ENCODE data around the gene GRAMD1C. TPM values are rescaled to one million over a fixed set of nuclear protein-coding genes. Genes with fewer than 3 reads are reported as not detected.

GRAMD1C gene
- polyA plus RNA-seq, 4 donors = 17.2 to 34.7 (median 22.0) TPM

DNA sequence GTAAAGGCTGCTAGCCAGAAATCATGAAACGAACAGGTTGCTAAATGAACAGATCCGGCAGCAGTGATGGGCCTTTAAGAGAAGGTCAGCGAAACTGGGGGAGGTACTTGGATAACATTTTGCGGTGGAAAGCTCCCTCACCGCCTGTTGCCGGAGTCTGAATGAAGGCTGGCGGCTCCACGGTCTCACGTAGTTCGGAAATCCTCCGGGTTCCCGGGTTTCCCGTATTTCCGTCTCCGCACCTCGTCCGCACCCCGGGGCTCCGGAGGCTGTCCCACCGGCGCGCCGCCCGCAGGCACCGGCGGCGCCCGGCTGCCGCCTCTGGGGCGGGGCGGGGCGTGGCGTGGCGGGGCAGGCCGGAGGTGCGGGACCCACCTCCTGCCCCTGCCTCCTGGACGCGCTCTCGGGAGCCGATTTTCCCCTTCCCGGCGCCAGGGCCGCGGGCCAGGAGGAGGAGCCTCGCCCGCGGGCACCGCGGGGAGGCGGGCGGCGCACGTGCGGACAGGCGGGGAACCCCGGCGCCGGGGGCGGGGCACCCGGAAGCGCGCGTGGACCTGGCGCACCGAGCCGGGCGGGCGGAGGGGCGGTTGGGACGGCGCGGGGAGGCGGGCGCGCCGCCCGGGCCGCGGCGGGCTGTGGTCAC is 108.9 kb downstream of the GRAMD1C start, which contains the start of gene ZDHHC23:
Gene ZDHHC23 (plus strand): TSS at position 642 of the 643 bp plus-strand sequence. CDS start 790 bp downstream, outside the sequence.
- peak in 3 of 4 donors; percentile 18 to 26 (median 22) for DNase-seq (ENCODE audit: low read depth in 4 of 4, low spot score in 3 of 4)

DNA sequence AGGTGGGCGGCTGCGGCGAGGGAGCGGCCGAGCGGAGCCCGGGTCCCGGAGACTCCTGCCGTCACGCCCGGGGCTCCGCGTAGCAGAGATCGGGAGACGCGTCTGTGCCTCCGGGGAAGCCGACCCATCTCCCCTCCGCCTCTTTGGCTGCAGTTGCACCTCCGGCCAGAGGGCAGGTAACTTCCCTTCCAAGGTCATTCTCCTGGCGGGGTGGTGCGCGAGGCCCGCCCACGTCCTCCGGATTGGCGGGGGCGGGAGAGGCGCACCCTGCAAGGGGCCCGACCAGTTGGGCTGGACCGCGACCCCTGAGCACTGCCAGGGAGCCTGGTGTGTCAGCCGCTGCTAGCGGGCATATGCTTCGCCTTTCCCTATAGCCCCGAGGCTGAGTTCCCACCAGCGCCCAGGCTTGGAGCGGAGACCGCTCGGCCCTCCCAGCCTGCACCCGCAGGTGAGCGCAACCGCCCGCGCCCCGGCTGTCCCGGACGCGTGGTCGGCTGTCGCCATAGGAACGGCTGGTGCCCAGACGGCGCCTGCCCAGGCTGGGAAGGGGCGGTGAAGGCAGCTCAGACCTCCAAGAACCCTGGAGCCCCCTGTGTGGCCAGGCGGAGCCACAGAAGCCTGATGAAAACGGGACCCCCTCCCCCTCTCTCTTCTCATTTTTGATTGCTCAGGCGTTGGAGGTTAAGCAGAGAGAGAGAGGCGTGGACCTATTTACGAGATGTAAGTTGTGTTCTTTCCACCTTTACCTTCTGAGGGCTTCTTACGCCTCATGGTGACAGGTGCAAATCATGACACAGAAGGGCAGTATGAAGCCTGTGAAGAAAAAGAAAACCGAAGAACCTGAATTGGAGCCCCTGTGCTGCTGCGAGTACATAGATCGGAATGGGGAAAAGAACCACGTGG is 109.7 kb downstream of the GRAMD1C start:
- DNase-seq (ENCODE audit: low read depth in 4 of 4, low spot score in 3 of 4) = peak in 3 of 4 donors; percentile 20 to 34 (median 26)

DNA sequence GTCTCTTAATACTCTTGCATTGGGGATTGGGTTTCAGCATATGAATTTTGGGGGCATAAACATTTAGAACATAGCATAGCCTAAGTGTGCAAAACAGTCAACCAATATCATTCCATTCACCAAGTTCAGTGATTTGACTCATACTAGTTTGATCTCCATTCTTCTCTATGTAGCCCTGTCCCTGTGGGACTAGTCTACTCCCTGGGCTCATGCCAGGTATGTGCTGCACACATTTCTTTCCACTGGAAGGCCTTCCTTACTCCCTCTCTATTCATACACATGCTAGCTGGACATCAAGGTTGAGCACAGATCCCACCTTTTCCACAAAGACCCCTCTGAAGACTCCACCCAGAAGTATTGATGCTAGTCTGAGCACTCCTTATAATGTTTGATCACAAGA is 114.3 kb downstream of the GRAMD1C start:
- DNase-seq (ENCODE audit: low read depth in 4 of 4, low spot score in 3 of 4) = no peak

DNA sequence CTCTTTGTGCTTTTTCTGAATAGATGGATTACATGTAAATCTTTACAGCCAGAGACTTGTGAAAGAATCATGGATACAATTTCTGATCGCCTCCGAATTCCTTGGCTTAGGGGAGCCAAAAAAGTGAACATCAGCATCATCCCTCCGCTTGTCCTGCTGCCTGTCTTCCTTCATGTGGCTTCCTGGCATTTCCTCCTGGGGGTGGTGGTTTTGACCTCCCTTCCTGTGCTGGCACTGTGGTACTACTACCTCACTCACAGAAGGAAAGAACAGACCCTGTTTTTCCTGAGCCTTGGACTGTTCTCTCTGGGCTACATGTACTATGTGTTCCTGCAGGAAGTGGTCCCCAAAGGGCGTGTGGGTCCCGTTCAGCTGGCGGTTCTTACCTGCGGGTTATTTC is 115.1 kb downstream of the GRAMD1C start:
- DNase-seq (ENCODE audit: low read depth in 4 of 4, low spot score in 3 of 4) = no peak

DNA sequence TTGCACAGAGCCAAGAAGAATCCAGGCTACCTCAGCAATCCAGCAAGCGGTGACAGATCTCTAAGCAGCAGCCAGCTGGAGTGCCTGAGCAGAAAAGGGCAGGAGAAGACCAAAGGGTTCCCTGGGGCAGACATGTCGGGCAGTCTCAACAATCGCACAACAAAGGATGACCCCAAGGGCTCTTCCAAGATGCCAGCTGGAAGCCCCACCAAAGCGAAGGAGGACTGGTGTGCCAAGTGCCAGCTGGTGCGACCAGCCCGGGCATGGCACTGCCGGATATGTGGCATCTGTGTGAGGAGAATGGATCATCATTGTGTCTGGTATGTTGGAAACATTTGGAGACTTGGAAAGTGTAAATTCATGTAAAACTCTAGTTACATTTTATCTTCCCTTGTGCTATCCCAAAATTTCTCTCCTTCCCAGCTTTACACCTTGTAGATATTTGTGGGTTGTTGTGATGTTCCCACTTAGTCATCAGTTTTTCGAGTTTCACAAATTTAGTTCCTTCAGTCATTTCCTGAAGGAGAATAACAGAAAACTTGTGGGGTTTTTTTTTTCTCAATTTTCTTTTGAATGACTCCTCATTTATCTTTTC is 115.6 kb downstream of the GRAMD1C start:
- no peak for DNase-seq (ENCODE audit: low read depth in 4 of 4, low spot score in 3 of 4)

DNA sequence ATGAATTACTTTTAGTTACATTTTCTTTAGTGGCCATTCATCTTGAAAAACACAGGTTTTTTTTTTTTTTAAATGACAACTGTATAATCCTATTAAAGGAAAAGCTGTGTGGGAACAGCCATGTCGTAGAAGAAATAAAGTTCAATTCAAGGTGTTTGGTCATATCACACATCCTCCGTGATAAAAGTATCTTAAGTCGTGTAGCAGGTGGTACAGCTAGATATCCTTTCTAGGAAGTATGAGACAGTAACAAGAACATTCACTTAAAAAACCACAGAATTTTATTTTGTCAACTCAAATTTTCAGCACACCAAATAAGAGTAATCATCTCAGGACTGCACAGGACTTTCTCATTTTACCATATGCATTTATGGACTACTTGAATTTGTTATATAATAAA is 125.3 kb downstream of the GRAMD1C start:
- DNase-seq (ENCODE audit: low read depth in 4 of 4, low spot score in 3 of 4) = no peak

DNA sequence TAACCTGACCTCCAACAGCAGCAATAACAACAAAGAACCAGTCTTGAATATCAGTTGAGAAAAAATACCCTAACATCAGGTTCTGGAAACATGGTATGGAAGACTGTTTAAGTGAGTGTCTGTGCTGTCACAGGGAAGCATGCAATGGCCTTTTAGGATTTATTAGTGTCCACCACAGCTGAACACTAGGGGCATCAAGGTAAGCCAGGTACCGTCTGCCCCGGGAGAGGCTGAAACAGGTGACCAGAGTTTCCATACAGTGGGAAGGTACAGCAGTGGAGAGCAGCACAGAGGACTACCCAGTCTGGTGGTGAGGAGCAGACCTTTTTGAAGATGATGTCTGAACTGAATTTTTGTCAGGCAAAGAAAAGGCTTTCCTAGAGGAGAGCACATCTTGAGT is 127.6 kb downstream of the GRAMD1C start:
- no peak for DNase-seq (ENCODE audit: low read depth in 4 of 4, low spot score in 3 of 4)

DNA sequence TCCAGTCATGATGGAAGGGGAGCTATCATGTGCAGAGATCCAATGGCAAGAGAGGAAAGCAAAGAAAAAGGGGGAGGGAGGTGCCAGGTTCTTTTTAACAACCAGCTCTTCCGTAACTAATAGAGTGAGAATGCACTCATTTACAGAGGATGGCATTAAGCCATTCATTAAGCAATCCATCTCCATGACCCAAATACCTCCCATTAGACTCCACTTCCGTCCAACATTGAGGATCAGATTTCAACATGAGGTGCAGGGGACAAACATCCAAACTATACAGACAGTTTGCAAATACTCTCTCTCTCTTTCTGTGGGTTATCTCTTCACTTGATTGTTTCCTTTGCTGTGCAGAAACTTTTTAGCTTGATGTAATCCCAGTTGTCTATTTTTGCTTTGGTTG is 130.4 kb downstream of the GRAMD1C start:
- no peak for DNase-seq (ENCODE audit: low read depth in 4 of 4, low spot score in 3 of 4)

DNA sequence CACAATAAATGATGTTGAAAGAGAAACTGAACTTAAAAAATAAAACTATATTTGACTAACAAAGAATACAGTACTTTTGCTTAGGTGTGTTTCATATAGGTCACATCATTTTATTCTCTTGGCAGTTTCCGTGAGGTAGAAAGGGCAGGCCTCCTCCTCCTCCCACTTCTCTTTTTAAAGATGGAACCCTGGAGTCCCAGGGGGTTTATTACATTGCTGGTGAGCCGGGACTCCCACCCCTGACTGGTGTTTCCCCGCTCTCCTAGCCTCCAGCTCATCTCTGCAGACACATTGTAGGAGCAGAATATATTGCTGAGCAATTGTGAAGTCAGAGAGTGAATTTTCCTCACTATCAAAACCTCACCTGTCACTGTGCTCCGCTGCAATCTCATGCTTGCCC is 139.2 kb downstream of the GRAMD1C start:
- DNase-seq (ENCODE audit: low read depth in 4 of 4, low spot score in 3 of 4) = no peak

DNA sequence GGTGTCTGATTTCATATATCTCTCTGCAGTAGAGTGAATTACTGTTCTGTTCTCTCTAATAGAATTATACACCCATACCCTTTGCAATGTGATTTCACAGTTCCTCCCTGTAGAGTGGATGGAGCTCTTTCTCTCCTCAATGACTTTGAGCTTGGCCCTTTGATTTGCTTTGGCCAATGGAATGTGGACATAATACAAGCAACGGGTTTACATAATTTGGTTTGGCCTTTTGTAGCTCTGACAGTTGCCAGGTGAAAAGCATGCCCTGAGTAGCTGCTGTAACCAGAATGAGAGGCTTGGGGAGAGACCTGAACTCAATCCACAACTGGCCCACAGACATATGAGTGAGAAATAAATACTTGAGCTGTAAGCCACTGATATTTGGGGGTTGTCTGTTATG is 141.3 kb downstream of the GRAMD1C start:
- DNase-seq (ENCODE audit: low read depth in 4 of 4, low spot score in 3 of 4) = no peak

DNA sequence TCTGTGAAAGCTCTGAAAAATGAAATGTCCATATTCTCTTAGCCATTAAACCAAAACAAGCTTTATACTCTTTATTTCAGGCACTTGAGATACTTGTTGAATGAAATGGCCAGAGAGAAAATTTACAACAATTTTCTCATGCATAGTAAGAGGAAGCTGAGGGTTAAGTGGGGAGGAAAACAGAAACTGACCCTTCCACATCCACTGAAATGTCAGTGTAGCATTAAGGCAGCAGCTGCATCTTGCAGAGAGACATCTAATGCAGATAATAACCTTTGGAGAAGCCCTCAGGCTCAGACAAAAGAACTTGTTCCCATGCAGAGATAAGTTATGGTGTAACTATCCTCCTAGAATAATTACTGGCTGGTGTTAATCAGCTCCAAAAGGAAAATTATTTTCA is 143.2 kb downstream of the GRAMD1C start:
- no peak for DNase-seq (ENCODE audit: low read depth in 4 of 4, low spot score in 3 of 4)

DNA sequence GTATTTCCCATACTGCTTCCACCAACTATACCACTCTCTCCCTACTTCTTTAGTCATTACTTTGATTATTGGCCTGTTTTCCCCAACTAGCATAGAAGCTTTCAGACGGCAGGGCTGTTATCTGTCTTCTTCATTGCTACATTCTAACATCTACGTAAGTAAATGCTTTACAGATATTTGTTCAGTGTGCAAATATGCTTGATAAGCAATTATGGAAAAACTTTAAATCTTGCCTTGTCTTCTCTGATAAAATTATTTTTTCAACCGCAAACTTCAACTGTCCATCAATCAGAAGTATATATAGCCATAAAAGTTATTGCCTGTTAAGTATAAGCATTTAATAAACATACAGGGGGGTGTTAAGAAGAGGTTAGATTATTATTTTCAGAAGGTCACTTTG is 145.0 kb downstream of the GRAMD1C start:
- no peak for DNase-seq (ENCODE audit: low read depth in 4 of 4, low spot score in 3 of 4)

DNA sequence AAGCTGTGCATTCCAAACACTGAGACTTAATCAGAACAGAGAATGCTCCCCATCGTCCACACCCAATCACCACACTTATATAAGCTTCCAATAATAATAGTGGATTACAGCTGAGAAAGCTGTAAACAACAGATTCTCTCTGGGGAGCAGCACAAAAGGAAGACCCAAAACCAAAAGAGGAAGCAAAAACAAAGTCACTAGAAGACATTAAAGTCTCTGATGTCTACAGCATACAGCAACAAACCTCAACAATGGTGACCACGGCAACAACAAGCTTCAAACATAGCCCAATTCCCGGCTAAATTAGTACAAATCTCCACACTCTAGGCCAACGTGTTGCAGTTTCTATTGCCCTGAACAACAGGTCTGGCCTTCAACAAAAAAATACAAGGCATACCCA is 147.0 kb downstream of the GRAMD1C start:
- no peak for DNase-seq (ENCODE audit: low read depth in 4 of 4, low spot score in 3 of 4)

Other genes with a start within 250 kb of the GRAMD1C start
- 10 to 100 TPM; 16.7 to 20.8 (median 19.4) TPM for gene USF3, start 142.1 kb upstream of the GRAMD1C start, polyA plus RNA-seq (ENCODE audit: insufficient read length in 4 of 4)
- gene NAA50, start 92.5 kb upstream of the GRAMD1C start, polyA plus RNA-seq (ENCODE audit: insufficient read length in 4 of 4) = 100 to 1,000 TPM; 135 to 153 (median 147) TPM
- gene ATP6V1A, start 91.8 kb upstream of the GRAMD1C start, polyA plus RNA-seq (ENCODE audit: insufficient read length in 4 of 4) = 100 to 1,000 TPM in 2 of 4 donors, 10 to 100 TPM in 2; 76.4 to 103 (median 96.0) TPM
- 10 to 100 TPM in 3 of 4 donors, 1 to 10 TPM in 1; 9.3 to 12.7 (median 11.1) TPM for gene ZDHHC23, start 109.2 kb downstream of the GRAMD1C start, polyA plus RNA-seq (ENCODE audit: insufficient read length in 4 of 4)
- gene CCDC191, start 217.7 kb downstream of the GRAMD1C start, polyA plus RNA-seq (ENCODE audit: insufficient read length in 4 of 4) = 10 to 100 TPM; 14.2 to 19.1 (median 16.1) TPM
- gene QTRT2, start 217.9 kb downstream of the GRAMD1C start, polyA plus RNA-seq (ENCODE audit: insufficient read length in 4 of 4) = 10 to 100 TPM; 24.6 to 30.2 (median 26.6) TPM